ENCODE results near the gene HES4. TPM values are rescaled to one million over a fixed set of nuclear protein-coding genes. Genes with fewer than 3 reads are reported as not detected.

HES4 gene
- total RNA-seq, 4 donors from 2014 or later = 30.4 to 70.4 (median 40.9) TPM

DNA sequence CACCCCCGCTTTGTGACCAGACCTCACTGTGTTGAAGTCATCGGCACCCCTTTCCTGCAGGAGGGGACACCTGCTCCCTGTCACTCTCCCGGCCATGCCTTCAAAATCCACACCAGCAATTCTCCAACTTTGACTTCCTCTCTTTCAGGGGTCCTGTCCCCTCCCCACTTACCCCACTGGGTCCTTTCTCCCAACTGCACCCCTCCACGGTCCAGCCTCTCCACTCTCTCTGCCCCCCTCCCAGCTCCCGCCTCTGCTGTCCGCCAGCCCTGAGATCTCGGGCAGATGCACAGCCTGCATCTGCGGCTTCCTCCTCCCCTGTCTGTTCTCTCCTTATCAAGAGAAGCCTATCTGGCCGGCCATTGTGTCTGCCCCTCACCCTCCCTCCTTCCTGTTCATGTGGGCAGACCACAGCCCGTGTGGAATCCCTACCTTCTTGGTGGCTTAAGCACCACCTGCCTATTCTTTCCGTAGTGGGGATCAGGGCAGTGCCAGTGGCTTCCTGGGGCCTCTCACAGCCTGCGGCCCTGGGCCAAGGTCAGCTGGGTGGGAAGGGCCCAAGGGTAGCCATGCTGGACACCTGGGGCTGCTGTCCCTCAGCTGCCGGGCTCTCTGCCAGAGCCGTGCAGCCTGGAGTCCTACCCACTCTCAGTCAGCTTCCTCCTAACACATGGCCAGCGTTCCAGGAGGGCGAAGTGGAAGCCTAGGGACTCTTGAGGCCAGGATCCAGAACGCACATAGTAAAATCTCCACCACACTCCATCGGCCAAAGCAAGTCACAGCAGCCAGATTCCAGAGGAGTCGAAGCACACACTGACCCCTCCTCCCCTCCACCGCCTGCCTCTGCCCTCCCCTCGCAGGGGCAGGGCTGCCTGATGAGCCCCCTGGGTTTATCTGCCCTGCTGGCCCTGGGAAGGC lies 5.1 kb upstream of the HES4 start:
- 48% methylated on average over 21 of the region's 21 CpGs for WGBS, 2 donors
- DNase-seq (ENCODE audit: low spot score in 2 of 2) = no peak
- no peak overlapping the region for H3K4me3 ChIP-seq (ENCODE audit: low read depth, poor library complexity, severe bottlenecking)
- intact Hi-C loops (cut with DNase I; ENCODE audit: low total_unique reads) = no loop called here
- TF ChIP-seq, protein P1, sequence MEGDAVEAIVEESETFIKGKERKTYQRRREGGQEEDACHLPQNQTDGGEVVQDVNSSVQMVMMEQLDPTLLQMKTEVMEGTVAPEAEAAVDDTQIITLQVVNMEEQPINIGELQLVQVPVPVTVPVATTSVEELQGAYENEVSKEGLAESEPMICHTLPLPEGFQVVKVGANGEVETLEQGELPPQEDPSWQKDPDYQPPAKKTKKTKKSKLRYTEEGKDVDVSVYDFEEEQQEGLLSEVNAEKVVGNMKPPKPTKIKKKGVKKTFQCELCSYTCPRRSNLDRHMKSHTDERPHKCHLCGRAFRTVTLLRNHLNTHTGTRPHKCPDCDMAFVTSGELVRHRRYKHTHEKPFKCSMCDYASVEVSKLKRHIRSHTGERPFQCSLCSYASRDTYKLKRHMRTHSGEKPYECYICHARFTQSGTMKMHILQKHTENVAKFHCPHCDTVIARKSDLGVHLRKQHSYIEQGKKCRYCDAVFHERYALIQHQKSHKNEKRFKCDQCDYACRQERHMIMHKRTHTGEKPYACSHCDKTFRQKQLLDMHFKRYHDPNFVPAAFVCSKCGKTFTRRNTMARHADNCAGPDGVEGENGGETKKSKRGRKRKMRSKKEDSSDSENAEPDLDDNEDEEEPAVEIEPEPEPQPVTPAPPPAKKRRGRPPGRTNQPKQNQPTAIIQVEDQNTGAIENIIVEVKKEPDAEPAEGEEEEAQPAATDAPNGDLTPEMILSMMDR (IDR thresholded peaks at IDR 0.05) = no peak

DNA sequence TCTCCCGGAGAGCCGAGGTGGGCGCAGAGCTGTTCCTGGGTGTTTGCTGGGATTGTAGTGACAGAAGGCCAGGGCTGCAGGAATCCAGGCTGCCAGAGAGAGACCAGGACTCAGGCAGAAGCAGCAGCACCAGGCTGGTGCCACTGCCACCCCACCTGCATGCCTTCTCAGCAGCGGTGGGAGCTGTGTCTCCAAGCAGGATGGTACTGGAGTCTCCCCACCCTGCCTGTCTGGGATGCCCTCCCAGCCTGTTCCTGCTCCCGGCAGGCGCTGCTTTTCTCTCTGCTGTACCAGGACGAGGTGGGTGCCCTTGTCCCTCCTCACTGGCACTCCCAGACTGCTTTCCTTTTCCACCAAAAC lies 4.5 kb upstream of the HES4 start:
- DNase-seq (ENCODE audit: low spot score in 2 of 2) = no peak
- TF ChIP-seq, protein P1 (IDR thresholded peaks at IDR 0.05) = no peak
- H3K4me3 ChIP-seq (ENCODE audit: low read depth, poor library complexity, severe bottlenecking) = no peak overlapping the region
- intact Hi-C loops (cut with DNase I; ENCODE audit: low total_unique reads) = no loop called here
- 63 to 71% methylated on average over 6 to 7 of the region's 7 CpGs for WGBS, 2 donors

DNA sequence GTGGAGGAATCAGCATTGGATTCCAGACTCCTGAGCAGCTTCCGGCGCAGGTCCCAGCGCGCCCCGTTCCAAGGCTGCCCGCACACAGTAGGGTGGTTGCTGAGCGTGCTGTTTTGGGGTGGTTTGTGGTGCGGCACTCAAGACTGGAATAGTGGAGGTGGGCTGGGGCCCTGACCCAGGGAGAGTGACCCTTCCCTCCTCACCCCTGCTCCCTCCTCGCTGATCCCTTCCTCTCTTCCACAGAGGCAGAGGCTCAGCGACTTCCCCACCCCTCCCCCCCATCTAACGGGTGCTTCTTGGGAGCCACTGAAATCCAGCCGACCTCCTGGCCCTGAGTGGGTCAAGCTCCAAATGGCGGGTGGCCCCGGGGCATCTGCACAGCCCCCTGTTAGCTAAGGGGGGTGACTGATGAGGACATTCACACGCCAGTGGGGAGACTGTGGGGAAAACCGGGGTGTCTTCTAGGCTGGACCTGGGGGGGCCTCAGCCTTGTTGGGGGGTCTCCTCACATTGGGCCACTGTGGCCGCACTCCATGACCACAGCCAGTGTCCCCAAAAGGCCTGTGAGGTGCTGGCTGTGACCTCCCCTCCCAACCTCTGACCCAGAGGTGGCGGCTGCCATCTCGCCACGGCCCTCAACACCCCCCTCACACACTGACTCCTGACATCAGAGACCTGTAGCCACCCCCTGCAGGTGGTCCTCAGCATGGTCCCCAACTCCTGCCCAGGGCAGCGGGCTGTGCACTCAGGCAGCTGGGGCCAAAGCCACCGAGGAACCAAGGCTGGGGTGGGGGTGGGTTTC lies 3.9 kb upstream of the HES4 start:
- TF ChIP-seq, protein P1 (IDR thresholded peaks at IDR 0.05) = no peak
- no peak for TF ChIP-seq POLR2A (IDR thresholded peaks at IDR 0.05)
- intact Hi-C loops (cut with DNase I; ENCODE audit: low total_unique reads) = no loop called here

DNA sequence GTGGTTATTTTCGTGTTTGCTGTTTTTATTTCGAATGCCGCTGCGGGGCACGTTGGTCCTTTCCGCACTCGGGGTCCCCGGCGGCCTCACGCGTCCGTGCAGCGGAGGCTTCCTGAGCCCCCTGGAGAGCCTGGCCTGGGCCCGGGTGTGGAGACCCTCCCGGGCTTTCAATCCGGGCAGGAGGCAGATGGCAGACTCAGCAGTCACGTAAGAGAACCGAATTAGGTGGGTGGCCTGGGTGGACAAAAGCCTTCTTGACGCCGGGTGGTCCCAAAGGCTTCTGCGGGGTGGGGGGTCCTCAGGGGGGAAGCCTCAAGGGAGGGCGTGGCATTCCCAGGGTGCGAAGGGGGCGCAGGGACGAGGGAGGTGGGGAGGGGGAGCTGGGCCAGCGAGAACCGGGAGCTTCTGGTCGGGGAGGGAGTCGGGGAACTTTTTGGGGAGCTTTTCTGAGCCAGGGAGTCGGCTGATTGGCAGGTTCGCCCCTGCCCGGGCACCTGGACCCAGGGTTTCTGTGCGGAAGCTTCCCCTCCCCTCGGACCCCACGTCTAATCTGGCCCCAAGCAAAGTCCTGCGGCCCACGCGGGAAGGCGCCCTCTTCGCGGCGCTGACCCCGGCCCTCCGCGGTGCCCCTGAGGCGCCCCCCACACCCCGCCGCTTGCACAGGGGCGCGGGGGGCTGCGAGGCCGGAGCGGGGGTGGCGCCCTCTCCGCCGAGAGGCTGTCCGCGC lies 1.3 kb upstream of the HES4 start:
- no peak for TF ChIP-seq POLR2A (IDR thresholded peaks at IDR 0.05)
- TF ChIP-seq, protein P1 (IDR thresholded peaks at IDR 0.05) = no peak
- intact Hi-C loops (cut with DNase I; ENCODE audit: low total_unique reads) = no loop called here
- peak in 1 of 2 donors; percentile 86 for DNase-seq (ENCODE audit: low spot score in 2 of 2)
- peak overlapping the region; percentile 35 for H3K4me3 ChIP-seq (ENCODE audit: low read depth, poor library complexity, severe bottlenecking)
- 0 to 1% methylated on average over 22 to 36 of the region's 58 CpGs for WGBS, 2 donors

More for the DNA sequence above, 3.9 kb upstream of the HES4 start:
- 69 to 70% methylated on average over 12 to 21 of the region's 22 CpGs for WGBS, 2 donors
- no peak for DNase-seq (ENCODE audit: low spot score in 2 of 2)
- no peak overlapping the region for H3K4me3 ChIP-seq (ENCODE audit: low read depth, poor library complexity, severe bottlenecking)

DNA sequence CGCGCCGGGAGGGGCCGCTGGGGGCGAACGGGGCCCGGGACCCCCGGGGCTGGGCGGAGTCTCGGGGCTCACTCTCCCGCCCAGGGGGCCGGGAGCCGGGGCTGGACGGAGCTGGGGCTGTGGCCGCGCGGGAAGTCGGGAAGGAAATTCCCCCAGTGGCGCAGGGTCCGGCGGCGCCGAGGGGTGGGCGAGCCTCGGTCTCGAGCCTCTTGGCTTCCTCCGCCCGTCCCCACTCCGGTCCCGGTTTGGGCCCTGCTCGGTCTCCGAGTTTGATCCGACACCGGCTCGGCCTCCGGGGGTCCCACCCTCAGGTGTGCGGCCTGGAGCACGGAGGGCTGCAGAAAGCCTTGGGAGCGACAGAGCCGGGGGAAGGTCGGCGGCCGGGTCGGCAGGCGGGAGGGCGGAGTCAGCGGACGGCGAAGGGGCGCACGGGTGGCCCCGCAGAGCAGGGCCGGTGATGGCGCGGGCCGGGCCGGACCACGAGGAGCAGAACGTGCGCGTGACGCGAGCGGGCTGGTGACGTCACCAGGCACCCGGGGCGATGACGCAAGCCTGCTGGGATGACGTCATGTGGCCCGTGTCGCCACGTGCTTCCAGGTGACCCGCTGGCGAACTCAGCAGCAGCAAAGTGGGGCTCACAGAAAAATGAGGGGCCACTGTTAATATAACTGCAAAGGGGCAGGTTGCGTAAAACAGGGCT lies 610 bp upstream of the HES4 start:
- peak; percentile 64 to 96 for DNase-seq (ENCODE audit: low spot score in 2 of 2)
- H3K4me3 ChIP-seq (ENCODE audit: low read depth, poor library complexity, severe bottlenecking) = peak overlapping the region; percentile 50
- intact Hi-C loops (cut with DNase I; ENCODE audit: low total_unique reads) = no loop called here
- 0 to 2% methylated on average over 35 to 41 of the region's 75 CpGs for WGBS, 2 donors
- TF ChIP-seq, protein P1 (IDR thresholded peaks at IDR 0.05) = peak in 1 of 3 donors; percentile 61
- no peak for TF ChIP-seq POLR2A (IDR thresholded peaks at IDR 0.05)

Measured in lower leg skin (tissue), 4 donors.